IMR-90 (cell line): ENCODE measurements around the gene SMTNL1. TPM values are rescaled to one million over a fixed set of nuclear protein-coding genes. Genes with fewer than 3 reads are reported as not detected.

ENCODE experiments used
- ATAC-seq: fragments of 200-7000 bp; cut with Tn5 transposase; 2 replicates; pipeline ENCODE4 v1.9.1; 2020; ENCODE audit warnings: low read depth, mild to moderate bottlenecking, moderate library complexity
- BruUV-seq: library from RNA; stranded (reverse); fragments of 400-500 nt; replicated peaks from 2 replicates; lab custom pipeline; 2021; lab: Mats Ljungman, UMichigan
- CTCF ChIA-PET: fragments of 300-600 bp; formaldehyde crosslinking; extraction: SDS; loops from one replicate; lab custom pipeline; 2021; ENCODE audit warnings: antibody characterized with exemption; lab: Yijun Ruan, JAX
- POLR2A ChIA-PET: fragments of 300-600 bp; sonication (Branson Sonifier 250); formaldehyde crosslinking; loops from one replicate; lab custom pipeline; 2022; ENCODE audit warnings: antibody characterized with exemption; ENCODE audit not compliant: unreplicated experiment; lab: Charles Lee
- DNase-seq: peaks from one replicate; pipeline ENCODE4 v3.0.0; 2013
- H2AFZ ChIP-seq: replicated peaks from 2 replicates; pipeline ENCODE3; 2013; ENCODE audit warnings: low read length, mild to moderate bottlenecking; ENCODE audit not compliant: poor library complexity
- H2AK5ac ChIP-seq: 2 replicates; pipeline ENCODE4 v1.6.1; 2013; ENCODE audit warnings: low read depth, low read length, inconsistent platforms
- H2AK9ac ChIP-seq: replicated peaks from 2 replicates; pipeline ENCODE3; 2013; ENCODE audit warnings: mild to moderate bottlenecking, low read depth, low read length, moderate library complexity; ENCODE audit not compliant: poor library complexity
- H2BK120ac ChIP-seq: 2 replicates; pipeline ENCODE4 v1.6.1; 2013; ENCODE audit warnings: low read depth, low read length, inconsistent platforms
- H2BK15ac ChIP-seq: 3 replicates; pipeline ENCODE4 v1.6.1; 2013; ENCODE audit warnings: low read depth, low read length, inconsistent platforms
- H2BK20ac ChIP-seq: 2 replicates; pipeline ENCODE4 v1.6.1; 2013; ENCODE audit warnings: low read depth, mild to moderate bottlenecking, inconsistent platforms, low read length, moderate library complexity
- H2BK5ac ChIP-seq: 2 replicates; pipeline ENCODE4 v1.6.1; 2013; ENCODE audit warnings: mild to moderate bottlenecking, low read depth, low read length, inconsistent platforms; ENCODE audit not compliant: poor library complexity, severe bottlenecking
- H3K14ac ChIP-seq: replicated peaks from 2 replicates; pipeline ENCODE4 v1.6.1; 2013; ENCODE audit warnings: low read depth, low read length, inconsistent platforms
- H3K18ac ChIP-seq: 2 replicates; pipeline ENCODE4 v1.6.1; 2013; ENCODE audit warnings: low read depth, low read length, control low read depth
- H3K23ac ChIP-seq: 2 replicates; pipeline ENCODE4 v1.6.1; 2013; ENCODE audit warnings: low read depth, low read length, inconsistent platforms
- H3K27ac ChIP-seq: 2 replicates; pipeline ENCODE4 v1.5.1; 2013; ENCODE audit warnings: mild to moderate bottlenecking, control low read depth, low read length; ENCODE audit not compliant: insufficient read depth
- H3K27me3 ChIP-seq: 2 replicates; pipeline ENCODE4 v1.6.1; 2013; ENCODE audit warnings: low read length; ENCODE audit not compliant: control insufficient read depth, insufficient read depth
- H3K36me3 ChIP-seq: 2 replicates; pipeline ENCODE4 v1.6.1; 2013; ENCODE audit warnings: low read length, mixed read lengths; ENCODE audit not compliant: control insufficient read depth, insufficient read depth
- H3K4ac ChIP-seq: 2 replicates; pipeline ENCODE4 v1.6.1; 2013; ENCODE audit warnings: low read depth, low read length, inconsistent platforms
- H3K4me1 ChIP-seq: 2 replicates; pipeline ENCODE4 v1.6.1; 2013; ENCODE audit warnings: low read length, mixed read lengths; ENCODE audit not compliant: control insufficient read depth, insufficient read depth
- H3K4me2 ChIP-seq: 2 replicates; pipeline ENCODE4 v1.6.1; 2013; ENCODE audit warnings: low read depth, mild to moderate bottlenecking, control low read depth, low read length, moderate library complexity
- H3K4me3 ChIP-seq: 2 replicates; pipeline ENCODE4 v1.5.1; 2013; ENCODE audit warnings: low read depth, mild to moderate bottlenecking, control low read depth, low read length, moderate library complexity; ENCODE audit not compliant: insufficient read depth
- H3K56ac ChIP-seq: 2 replicates; pipeline ENCODE4 v1.6.1; 2013; ENCODE audit warnings: low read length, inconsistent platforms; ENCODE audit not compliant: insufficient read depth; ENCODE audit errors: extremely low read depth
- H3K79me1 ChIP-seq, 2 experiments: 2 replicates each; pipeline ENCODE4 v1.6.1; 2013; ENCODE audit warnings: low read length in 2 of 2, inconsistent platforms in 1 of 2, low read depth in 1 of 2
- H3K9ac ChIP-seq: 2 replicates; pipeline ENCODE4 v1.6.1; 2013; ENCODE audit warnings: low read depth, low read length, control low read depth
- H3K9me1 ChIP-seq: 2 replicates; pipeline ENCODE4 v1.6.1; 2013; ENCODE audit warnings: low read length, inconsistent platforms; ENCODE audit not compliant: insufficient read depth
- H3K9me3 ChIP-seq: 2 replicates; pipeline ENCODE4 v1.6.1; 2013; ENCODE audit warnings: low read length; ENCODE audit not compliant: control insufficient read depth, insufficient read depth
- H4K20me1 ChIP-seq: 2 replicates; pipeline ENCODE4 v1.6.1; 2013; ENCODE audit warnings: low read length, inconsistent platforms; ENCODE audit not compliant: insufficient read depth
- H4K5ac ChIP-seq: 2 replicates; pipeline ENCODE4 v1.6.1; 2013; ENCODE audit warnings: mild to moderate bottlenecking, low read depth, low read length, control low read depth
- H4K8ac ChIP-seq, 2 experiments: 2 replicates each; pipeline ENCODE4 v1.6.1; 2013; ENCODE audit warnings: low read depth in 2 of 2, low read length in 2 of 2, control low read depth in 1 of 2, inconsistent platforms in 1 of 2
- H4K91ac ChIP-seq: 2 replicates; pipeline ENCODE4 v1.6.1; 2013; ENCODE audit warnings: low read depth, low read length, inconsistent platforms; ENCODE audit not compliant: insufficient read depth
- BHLHE40 ChIP-seq: fragments of 150-350 bp; IDR thresholded peaks from 2 replicates; pipeline ENCODE4 v1.6.1; 2016; ENCODE audit warnings: mild to moderate bottlenecking, low read depth, low read length
- CEBPB ChIP-seq: IDR thresholded peaks from 2 replicates; pipeline ENCODE4 v1.6.1; 2012; ENCODE audit warnings: low read depth, low read length, improper control_type of control experiment
- CHD1 ChIP-seq: IDR thresholded peaks from 2 replicates; pipeline ENCODE4 v1.6.1; 2012; ENCODE audit warnings: low read depth, low read length, improper control_type of control experiment
- CTCF ChIP-seq: conservative IDR thresholded peaks from 2 replicates; pipeline ENCODE4 v1.5.1; 2012; ENCODE audit warnings: mild to moderate bottlenecking, low read depth, low read length, improper control_type of control experiment
- ELK1 ChIP-seq: fragments of 150-350 bp; IDR thresholded peaks from 2 replicates; pipeline ENCODE4 v1.6.1; 2016; ENCODE audit warnings: low read depth, mild to moderate bottlenecking, low read length, moderate library complexity, borderline replicate concordance
- FOS ChIP-seq: fragments of 150-350 bp; IDR thresholded peaks from 2 replicates; pipeline ENCODE4 v1.6.1; 2016; ENCODE audit warnings: low read depth, low read length
- MAFK ChIP-seq: IDR thresholded peaks from 2 replicates; pipeline ENCODE4 v1.6.1; 2012; ENCODE audit warnings: low read depth, low read length, improper control_type of control experiment
- MAZ ChIP-seq: IDR thresholded peaks from 2 replicates; pipeline ENCODE4 v1.6.1; 2012; ENCODE audit warnings: low read depth, mild to moderate bottlenecking, low read length, improper control_type of control experiment, moderate library complexity, borderline replicate concordance
- MXI1 ChIP-seq: IDR thresholded peaks from 2 replicates; pipeline ENCODE4 v1.6.1; 2012; ENCODE audit warnings: low read depth, mild to moderate bottlenecking, low read length, moderate library complexity, borderline replicate concordance
- NFE2L2 ChIP-seq: fragments of 150-350 bp; IDR thresholded peaks from 2 replicates; pipeline ENCODE4 v1.6.1; 2016; ENCODE audit warnings: low read depth, mild to moderate bottlenecking, low read length
- POLR2A ChIP-seq: IDR thresholded peaks from 2 replicates; pipeline ENCODE4 v1.6.1; 2012; ENCODE audit warnings: mild to moderate bottlenecking, low read depth, low read length
- RAD21 ChIP-seq: IDR thresholded peaks from 2 replicates; pipeline ENCODE4 v1.6.1; 2012; ENCODE audit warnings: low read length, improper control_type of control experiment
- RCOR1 ChIP-seq: IDR thresholded peaks from 2 replicates; pipeline ENCODE4 v1.6.1; 2012; ENCODE audit warnings: mild to moderate bottlenecking, low read length, improper control_type of control experiment; ENCODE audit not compliant: insufficient replicate concordance
- RFX5 ChIP-seq: IDR thresholded peaks from 2 replicates; pipeline ENCODE4 v1.8.0; 2012; ENCODE audit warnings: low read depth, mild to moderate bottlenecking, low read length, moderate library complexity
- SMC3 ChIP-seq: fragments of 150-350 bp; IDR thresholded peaks from 2 replicates; pipeline ENCODE4 v1.6.1; 2016; ENCODE audit warnings: low read depth, mild to moderate bottlenecking, antibody characterized with exemption, low read length, moderate library complexity
- WGBS, 2 experiments: methylation state at CpG; one replicate each; pipeline versions ENCODE4 v1.1.5 to v1.1.7; 2013; ENCODE audit warnings: missing lambda C conversion rate in 2 of 2; ENCODE audit not compliant: insufficient read length in 1 of 2; ENCODE audit errors: extremely low coverage in 2 of 2; 5-methylcytosine and 5-hydroxymethylcytosine counted together
- dilution Hi-C: fragments of 300-500 bp; cut with HindIII; formaldehyde crosslinking; loops from one replicate; pipeline ENCODE4 v1.14.3; 2018; ENCODE audit warnings: low sequenced_read_pairs; ENCODE audit not compliant: unreplicated experiment
- in situ Hi-C: fragments of 300-500 bp; cut with MboI; formaldehyde crosslinking; loops from 3 replicates; pipeline ENCODE4 v1.14.3; 2019; ENCODE audit warnings: low sequenced_read_pairs, inconsistent platforms, mixed read lengths
- intact Hi-C: fragments of 100-400 bp; cut with micrococcal nuclease; formaldehyde crosslinking; loops from 2 replicates; pipeline ENCODE4 v1.10.0; 2022
- polyA plus RNA-seq, 3 experiments: library from polyadenylated mRNA; depleted of rRNA; stranded (reverse); fragments of >200 nt; gene quantifications; 2 replicates each; pipeline ENCODE4 v1.2.3, GENCODE V29; 2012; ENCODE audit warnings: low replicate concordance in 1 of 3
- total RNA-seq: library from RNA; depleted of rRNA; stranded (reverse); fragments of >200 nt; gene quantifications from 2 replicates; pipeline ENCODE4 v1.2.3, GENCODE V29; 2012
- TF ChIP-seq, protein P1 (sequence below): fragments of 150-350 bp; IDR thresholded peaks from 2 replicates; pipeline ENCODE4 v1.6.1; 2017; ENCODE audit warnings: mild to moderate bottlenecking, antibody characterized with exemption, low read length, low read depth

The SMTNL1 gene
- total and polyA plus RNA-seq, 2 of the 4 experiments (the other 2 are of a cell fraction): not detected

DNA sequence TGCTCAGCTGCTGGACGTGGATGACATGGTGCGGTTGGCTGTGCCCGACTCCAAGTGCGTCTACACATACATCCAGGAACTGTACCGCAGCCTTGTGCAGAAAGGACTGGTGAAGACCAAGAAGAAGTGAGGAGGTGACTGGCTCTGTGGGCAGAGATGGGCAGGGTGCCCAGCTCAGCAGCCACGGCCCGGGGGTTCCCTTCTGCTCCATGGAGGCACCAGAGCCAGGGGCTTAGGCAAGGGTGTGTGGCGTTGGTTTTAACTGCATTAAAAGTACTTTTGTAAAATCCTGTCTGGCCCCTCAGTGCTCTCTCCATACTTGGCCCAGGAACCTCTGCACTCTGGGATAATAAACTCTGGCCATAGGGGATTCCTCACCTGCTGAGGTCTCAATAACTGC, 12.6 kb downstream of the SMTNL1 start:
- Histone ChIP-seq H4K20me1 (no peaks in the 10 kb centered on the region), H3K23ac (no peak overlapping the region), H2BK15ac (no peak overlapping the region), H3K27ac (no peak overlapping the region), H3K56ac (no peak overlapping the region), H3K4me3 (no peak overlapping the region), H3K79me1 (no peaks in the 10 kb centered on the region), H3K4me1 (no peaks in the 10 kb centered on the region), H2BK5ac (no peak overlapping the region), H3K18ac (no peak overlapping the region), H2AFZ (no peak overlapping the region), H4K5ac (no peak overlapping the region), H3K4ac (no peak overlapping the region), H4K91ac (no peak overlapping the region), H2AK9ac (no peak overlapping the region), H2AK5ac (no peak overlapping the region), H2BK20ac (no peak overlapping the region), H3K9me3 (no peaks in the 10 kb centered on the region), H3K9ac (no peak overlapping the region), H3K36me3 (peaks cover 47% of the 10 kb centered on the region), H3K4me2 (no peak overlapping the region), H3K9me1 (no peaks in the 10 kb centered on the region), H2BK120ac (no peak overlapping the region), H4K8ac (no peak overlapping the region), H3K27me3 (no peaks in the 10 kb centered on the region), H3K14ac (no peak overlapping the region)
- BruUV-seq: no TSS peak
- dilution Hi-C loops (no loop called here), intact Hi-C loops (no loop called here), in situ Hi-C loops (no loop called here)
- ChIA-PET CTCF (no interaction called here), POLR2A (no interaction called here)
- no peak for DNase-seq
- ATAC-seq: no peak
- no CpG with 5 or more reads among the region's 8 CpGs for WGBS, 2 experiments
- TF ChIP-seq RFX5 (no peak), POLR2A (no peak), BHLHE40 (no peak), SMC3 (no peak), RAD21 (no peak), MAZ (no peak), FOS (no peak), ELK1 (no peak), RCOR1 (no peak), CEBPB (no peak), MAFK (no peak), MXI1 (no peak), CTCF (no peak), CHD1 (no peak), NFE2L2 (no peak)
- TF ChIP-seq, protein P1, sequence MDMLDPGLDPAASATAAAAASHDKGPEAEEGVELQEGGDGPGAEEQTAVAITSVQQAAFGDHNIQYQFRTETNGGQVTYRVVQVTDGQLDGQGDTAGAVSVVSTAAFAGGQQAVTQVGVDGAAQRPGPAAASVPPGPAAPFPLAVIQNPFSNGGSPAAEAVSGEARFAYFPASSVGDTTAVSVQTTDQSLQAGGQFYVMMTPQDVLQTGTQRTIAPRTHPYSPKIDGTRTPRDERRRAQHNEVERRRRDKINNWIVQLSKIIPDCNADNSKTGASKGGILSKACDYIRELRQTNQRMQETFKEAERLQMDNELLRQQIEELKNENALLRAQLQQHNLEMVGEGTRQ: no peak
